K562 (cell line): ENCODE data around the gene MAP2K7. TPM values are rescaled to one million over a fixed set of nuclear protein-coding genes. Genes with fewer than 3 reads are reported as not detected.

ENCODE experiments used
- ARID3B ChIP-seq: fragments of 250-450 bp; sonication (Bioruptor Pico); IDR thresholded peaks from 2 replicates; pipeline ENCODE4 v1.4.0; 2020; ENCODE audit warnings: borderline replicate concordance
- ARID4B ChIP-seq: sonication (generic); formaldehyde crosslinking; IDR thresholded peaks from 2 replicates; pipeline ENCODE4 v1.8.0; 2022; ENCODE audit warnings: mild to moderate bottlenecking, missing genetic modification reagents
- DIDO1 ChIP-seq: fragments of 450-650 bp; IDR thresholded peaks from 2 replicates; pipeline ENCODE4 v1.6.1; 2016; ENCODE audit warnings: low read depth, missing biosample characterization, missing genetic modification characterization
- E2F6 ChIP-seq, 2 experiments: IDR thresholded peaks; 2 replicates each; pipeline ENCODE4 v1.6.1; 2011; ENCODE audit warnings: borderline replicate concordance in 1 of 2, control low read depth in 1 of 2, low read depth in 1 of 2, low read length in 1 of 2, mild to moderate bottlenecking in 1 of 2, mixed read lengths in 1 of 2, moderate library complexity in 1 of 2; ENCODE audit not compliant: insufficient read depth in 1 of 2, insufficient read length in 1 of 2, poor library complexity in 1 of 2, severe bottlenecking in 1 of 2; ENCODE audit errors: extremely low read depth in 1 of 2
- L3MBTL2 ChIP-seq: fragments of 450-650 bp; IDR thresholded peaks from 2 replicates; pipeline ENCODE4 v1.6.1; 2016; ENCODE audit warnings: mild to moderate bottlenecking, moderate library complexity
- TAF1 ChIP-seq: IDR thresholded peaks from 2 replicates; pipeline ENCODE4 v1.6.1; 2011; ENCODE audit warnings: mild to moderate bottlenecking, low read length, moderate library complexity; ENCODE audit not compliant: insufficient read depth, control insufficient read depth, severe bottlenecking; ENCODE audit errors: extremely low read depth
- TAL1 ChIP-seq: fragments of 450-650 bp; IDR thresholded peaks from 2 replicates; pipeline ENCODE4 v1.6.1; 2016; ENCODE audit warnings: mild to moderate bottlenecking
- ZNF280B ChIP-seq: fragments of 250-450 bp; sonication (Bioruptor Pico); IDR thresholded peaks from 2 replicates; pipeline ENCODE4 v1.5.1; 2021; ENCODE audit warnings: mild to moderate bottlenecking
- ZNF318 ChIP-seq, 2 experiments: fragments of 450-650 bp; IDR thresholded peaks; 2 replicates each; pipeline ENCODE4 v1.6.1; 2016; ENCODE audit warnings: mild to moderate bottlenecking in 2 of 2, borderline replicate concordance in 1 of 2, low read depth in 1 of 2, moderate library complexity in 1 of 2
- polyA plus RNA-seq, 8 experiments: library from polyadenylated mRNA; depleted of rRNA in 4 of 8; stranded (reverse) in 5 of 8; unstranded in 3 of 8; fragments of >200 nt; fragmentation: Nextera tagmentation in 2 of 8; fragmentation: Illumina TruSeq in 1 of 8; extraction: Ambion mirVana in 2 of 8; extraction: Trizol in 1 of 8; gene quantifications; 2 replicates each; pipeline versions ENCODE4 v1.2.1 to v1.2.3, GENCODE V29; 2011 to 2014; ENCODE audit warnings: inconsistent platforms in 1 of 8, missing spikeins in 1 of 8
- total RNA-seq, 7 experiments: library from RNA; depleted of rRNA in 6 of 7; stranded (reverse); fragments of >200 nt in 6 of 7; fragmentation: Illumina TruSeq in 2 of 7; extraction: Trizol in 2 of 7; gene quantifications; 2 replicates each; pipeline versions ENCODE4 v1.2.1 to v1.2.3, GENCODE V29; 2011 to 2021; ENCODE audit warnings: low replicate concordance in 1 of 7

MAP2K7 gene
- total and polyA plus RNA-seq, 9 of the 15 experiments (the other 6 are each of a cell fraction or from before 2014, with no cell fraction given): 0.51 to 45.8 (median 14.1) TPM

- TF ChIP-seq ZNF318 (IDR thresholded peaks at IDR 0.05; ENCODE audit: borderline replicate concordance in 1 of 2, low read depth in 1 of 2) (no peak), L3MBTL2 (peak; percentile 7; the same call in 1 of the 2 replicates), TAF1 (no peak), DIDO1 (tag) (no peak), TAL1 (peak; percentile 19; the same call in 1 of the 2 replicates), ARID4B (no peak), ZNF280B (CRISPR knock-in tag) (no peak), ARID3B (CRISPR knock-in tag) (no peak), E2F6 (IDR thresholded peaks at IDR 0.05; ENCODE audit: borderline replicate concordance in 1 of 2, extremely low read depth in 1 of 2, insufficient read depth in 1 of 2, insufficient read length in 1 of 2, low read depth in 1 of 2, low read length in 1 of 2, poor library complexity in 1 of 2, severe bottlenecking in 1 of 2) (peak in 1 of 2 experiments; percentile 74)
These were observed 35.4 kb upstream of the MAP2K7 start (continued) for GRCh38 chr19:7868326-7868670.
